Measurements from ENCODE around the gene OLIG1. TPM values are rescaled to one million over a fixed set of nuclear protein-coding genes. Genes with fewer than 3 reads are reported as not detected.
A peak's percentile ranks its signal among the peaks of the same experiment; 100 is the strongest.

OLIG1 gene
- total and polyA plus RNA-seq, 3 donors from 2014 or later: 3.9 to 5.1 (median 4.3) TPM

DNA sequence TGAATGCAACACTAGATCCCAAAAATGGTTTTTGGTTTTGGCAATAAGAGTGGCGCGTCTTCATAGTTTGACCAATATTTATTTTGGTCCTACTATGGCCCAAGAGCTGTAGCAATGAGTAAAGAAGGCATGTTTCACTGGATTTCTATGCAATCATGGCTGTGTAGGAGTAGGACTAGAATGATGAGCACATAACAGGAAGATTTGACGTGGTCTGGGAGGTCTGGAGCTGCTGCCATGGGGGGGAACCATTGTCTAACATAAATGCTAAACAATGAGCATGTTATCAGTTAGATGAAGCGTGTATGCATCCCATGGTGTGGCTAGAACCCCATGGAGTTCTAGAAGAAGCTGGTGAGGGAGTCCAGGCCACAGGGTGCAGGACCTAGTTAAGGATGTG is 38.3 kb downstream of the OLIG1 start:
- H3K27me3 ChIP-seq: no peaks in the 10 kb centered on the region
- no peak overlapping the region for H3K27ac ChIP-seq
- H3K4me1 ChIP-seq: no peaks in the 10 kb centered on the region
- TF ChIP-seq POLR2A (IDR thresholded peaks at IDR 0.05): no peak
- no peak overlapping the region for H3K4me3 ChIP-seq
- H3K9me3 ChIP-seq: no peaks in the 10 kb centered on the region
- H3K36me3 ChIP-seq (ENCODE audit: low read depth, missing control alignments): no peaks in the 10 kb centered on the region
- intact Hi-C loops (cut with DNase I; ENCODE audit: low total_unique reads): no loop called here
- WGBS, 2 donors: 80 to 86% methylated on average over 4 of the region's 4 CpGs
- no peak for DNase-seq

DNA sequence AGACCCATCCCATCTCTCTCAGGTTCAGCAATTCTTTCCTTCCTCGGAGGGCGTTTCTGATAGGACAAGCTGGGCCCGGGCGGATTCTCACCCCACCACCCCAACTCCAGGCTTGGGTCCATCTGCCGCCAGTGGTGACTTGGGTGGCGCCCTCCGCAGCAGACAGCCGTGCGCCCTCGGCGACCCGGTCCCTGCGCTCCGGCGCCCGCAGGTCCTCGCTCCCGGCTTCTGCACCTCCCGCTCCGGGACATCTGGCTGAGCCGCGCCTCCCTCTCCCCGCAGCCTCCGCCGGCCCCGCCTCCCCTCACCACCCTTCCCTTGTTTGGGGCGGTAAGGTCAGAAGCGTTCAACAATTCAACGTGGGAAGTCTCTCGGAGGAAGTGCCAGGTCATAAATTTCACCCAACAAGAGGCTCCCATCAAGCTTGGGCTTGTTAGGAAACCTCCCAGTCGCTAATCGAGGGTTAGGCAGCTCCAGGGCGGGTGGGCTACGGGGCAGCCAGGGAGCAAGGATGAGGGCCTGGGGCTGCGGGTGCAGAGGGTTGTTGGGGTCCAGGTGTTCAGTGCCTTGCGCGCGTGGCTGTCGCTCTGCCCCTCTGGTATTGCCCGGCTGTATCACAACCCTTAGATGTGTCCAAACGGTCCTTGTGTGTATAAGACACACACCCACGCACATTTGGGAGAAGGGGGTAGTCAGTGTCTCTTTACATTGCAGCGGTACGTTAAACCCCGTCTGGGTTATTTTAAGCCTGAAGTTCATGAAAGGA is 39.8 kb downstream of the OLIG1 start:
- no peaks in the 10 kb centered on the region for H3K27me3 ChIP-seq

DNA sequence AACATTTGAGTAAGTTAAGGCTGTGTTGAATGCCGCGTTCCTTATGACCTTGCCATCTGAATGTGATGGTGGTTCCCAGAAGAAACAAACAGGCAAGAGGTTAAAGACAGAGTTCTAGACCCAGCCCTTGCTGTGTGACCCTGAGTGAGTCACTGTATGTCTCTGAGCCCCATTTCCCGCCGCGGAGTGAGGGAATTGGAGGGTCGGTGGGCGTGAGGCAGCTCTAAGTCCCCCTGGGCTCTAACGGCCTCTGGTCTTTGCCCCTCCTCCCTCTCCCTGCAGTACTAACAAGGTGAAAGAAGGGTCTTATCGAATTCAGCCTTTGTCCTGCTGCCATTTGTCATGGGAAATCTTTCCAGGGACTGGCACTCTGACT is 40.4 kb downstream of the OLIG1 start:
- TF ChIP-seq, protein P1, sequence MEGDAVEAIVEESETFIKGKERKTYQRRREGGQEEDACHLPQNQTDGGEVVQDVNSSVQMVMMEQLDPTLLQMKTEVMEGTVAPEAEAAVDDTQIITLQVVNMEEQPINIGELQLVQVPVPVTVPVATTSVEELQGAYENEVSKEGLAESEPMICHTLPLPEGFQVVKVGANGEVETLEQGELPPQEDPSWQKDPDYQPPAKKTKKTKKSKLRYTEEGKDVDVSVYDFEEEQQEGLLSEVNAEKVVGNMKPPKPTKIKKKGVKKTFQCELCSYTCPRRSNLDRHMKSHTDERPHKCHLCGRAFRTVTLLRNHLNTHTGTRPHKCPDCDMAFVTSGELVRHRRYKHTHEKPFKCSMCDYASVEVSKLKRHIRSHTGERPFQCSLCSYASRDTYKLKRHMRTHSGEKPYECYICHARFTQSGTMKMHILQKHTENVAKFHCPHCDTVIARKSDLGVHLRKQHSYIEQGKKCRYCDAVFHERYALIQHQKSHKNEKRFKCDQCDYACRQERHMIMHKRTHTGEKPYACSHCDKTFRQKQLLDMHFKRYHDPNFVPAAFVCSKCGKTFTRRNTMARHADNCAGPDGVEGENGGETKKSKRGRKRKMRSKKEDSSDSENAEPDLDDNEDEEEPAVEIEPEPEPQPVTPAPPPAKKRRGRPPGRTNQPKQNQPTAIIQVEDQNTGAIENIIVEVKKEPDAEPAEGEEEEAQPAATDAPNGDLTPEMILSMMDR (IDR thresholded peaks at IDR 0.05): no peak

More for the DNA sequence above, 39.8 kb downstream of the OLIG1 start:
- WGBS, 2 donors: 3 to 5% methylated on average over 18 to 45 of the region's 45 CpGs
- intact Hi-C loops (cut with DNase I; ENCODE audit: low total_unique reads): no loop called here
- peak overlapping the region in 1 of 2 donors; percentile 4 for H3K4me3 ChIP-seq
- H3K9me3 ChIP-seq: no peaks in the 10 kb centered on the region
- TF ChIP-seq POLR2A (IDR thresholded peaks at IDR 0.05): no peak
- TF ChIP-seq, protein P1 (IDR thresholded peaks at IDR 0.05): no peak
- no peak overlapping the region for H3K27ac ChIP-seq
- H3K36me3 ChIP-seq (ENCODE audit: low read depth, missing control alignments): no peaks in the 10 kb centered on the region
- H3K4me1 ChIP-seq: no peaks in the 10 kb centered on the region
- no peak for DNase-seq

DNA sequence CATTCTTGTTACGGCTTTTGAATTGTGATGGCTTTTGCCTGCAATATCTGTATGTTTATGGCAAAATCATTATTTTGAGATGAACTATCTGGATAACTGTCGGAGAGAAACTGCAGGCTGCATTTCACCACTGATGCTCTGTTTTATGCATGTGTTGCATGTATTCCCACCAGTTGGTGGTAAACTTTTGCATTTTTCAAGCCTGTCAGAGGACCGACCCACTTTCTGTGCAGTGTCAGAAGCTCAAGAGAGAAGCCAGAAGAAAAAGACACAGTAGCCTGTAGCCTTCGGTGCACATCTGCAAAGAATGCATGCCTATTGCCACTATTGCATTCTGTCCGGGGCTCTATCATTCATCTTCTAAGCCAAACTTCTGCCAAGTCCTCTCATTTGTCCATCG is 41.6 kb downstream of the OLIG1 start:
- intact Hi-C loops (cut with DNase I; ENCODE audit: low total_unique reads): no loop called here
- Histone ChIP-seq H3K9me3 (no peaks in the 10 kb centered on the region), H3K27me3 (no peaks in the 10 kb centered on the region), H3K4me3 (no peak overlapping the region), H3K4me1 (no peaks in the 10 kb centered on the region), H3K36me3 (ENCODE audit: low read depth, missing control alignments) (no peaks in the 10 kb centered on the region), H3K27ac (no peak overlapping the region)
- no peak for DNase-seq
- WGBS, 2 donors: 58 to 60% methylated on average over 6 of the region's 6 CpGs
- TF ChIP-seq, protein P1 (IDR thresholded peaks at IDR 0.05): no peak
- no peak for TF ChIP-seq POLR2A (IDR thresholded peaks at IDR 0.05)

More for the DNA sequence above, 40.4 kb downstream of the OLIG1 start:
- Histone ChIP-seq H3K4me1 (no peaks in the 10 kb centered on the region), H3K9me3 (no peaks in the 10 kb centered on the region), H3K36me3 (ENCODE audit: low read depth, missing control alignments) (no peaks in the 10 kb centered on the region), H3K4me3 (no peak overlapping the region), H3K27me3 (no peaks in the 10 kb centered on the region), H3K27ac (no peak overlapping the region)
- intact Hi-C loops (cut with DNase I; ENCODE audit: low total_unique reads): no loop called here
- WGBS, 2 donors: 18 to 30% methylated on average over 9 of the region's 9 CpGs
- no peak for DNase-seq

DNA sequence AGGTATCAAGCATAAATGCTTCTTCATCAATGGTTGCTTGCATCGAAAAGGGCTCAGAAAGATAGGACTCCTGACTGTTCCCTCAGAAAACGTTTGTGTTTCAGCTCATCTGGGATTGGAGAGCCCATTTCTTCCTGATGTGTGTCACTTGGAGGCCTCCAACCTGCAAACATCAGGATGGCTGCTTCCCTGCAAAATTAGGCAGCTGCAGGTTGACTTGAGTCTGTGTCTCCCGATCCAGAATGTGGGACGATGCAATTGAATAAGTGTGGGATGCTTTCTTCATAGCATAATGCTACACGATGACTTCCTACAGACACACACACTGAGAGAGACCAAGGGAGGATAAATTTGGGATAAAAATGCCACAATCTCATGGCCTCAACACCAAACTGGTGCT is 42.2 kb downstream of the OLIG1 start:
- whole genome bisulfite sequencing, 2 donors: 46 to 70% methylated on average over 5 of the region's 5 CpGs
- TF ChIP-seq POLR2A (IDR thresholded peaks at IDR 0.05): no peak
- TF ChIP-seq, protein P1 (IDR thresholded peaks at IDR 0.05): no peak
- Histone ChIP-seq H3K4me1 (no peaks in the 10 kb centered on the region), H3K27ac (no peak overlapping the region), H3K27me3 (no peaks in the 10 kb centered on the region), H3K4me3 (no peak overlapping the region), H3K36me3 (ENCODE audit: low read depth, missing control alignments) (no peaks in the 10 kb centered on the region), H3K9me3 (no peaks in the 10 kb centered on the region)
- DNase-seq: no peak
- intact Hi-C loops (cut with DNase I; ENCODE audit: low total_unique reads): no loop called here

Data from testis (tissue), 3 donors.